GM19043 (cell line): ENCODE data around the gene NEK6.
A peak's percentile ranks its signal among the peaks of the same experiment; 100 is the strongest.

Experiments
- ATAC-seq: cut with Tn5 transposase; IDR thresholded peaks from one replicate; pipeline ENCODE4 v1.9.1; 2021; ENCODE audit warnings: low read depth; ENCODE audit not compliant: unreplicated experiment

NEK6 gene

DNA sequence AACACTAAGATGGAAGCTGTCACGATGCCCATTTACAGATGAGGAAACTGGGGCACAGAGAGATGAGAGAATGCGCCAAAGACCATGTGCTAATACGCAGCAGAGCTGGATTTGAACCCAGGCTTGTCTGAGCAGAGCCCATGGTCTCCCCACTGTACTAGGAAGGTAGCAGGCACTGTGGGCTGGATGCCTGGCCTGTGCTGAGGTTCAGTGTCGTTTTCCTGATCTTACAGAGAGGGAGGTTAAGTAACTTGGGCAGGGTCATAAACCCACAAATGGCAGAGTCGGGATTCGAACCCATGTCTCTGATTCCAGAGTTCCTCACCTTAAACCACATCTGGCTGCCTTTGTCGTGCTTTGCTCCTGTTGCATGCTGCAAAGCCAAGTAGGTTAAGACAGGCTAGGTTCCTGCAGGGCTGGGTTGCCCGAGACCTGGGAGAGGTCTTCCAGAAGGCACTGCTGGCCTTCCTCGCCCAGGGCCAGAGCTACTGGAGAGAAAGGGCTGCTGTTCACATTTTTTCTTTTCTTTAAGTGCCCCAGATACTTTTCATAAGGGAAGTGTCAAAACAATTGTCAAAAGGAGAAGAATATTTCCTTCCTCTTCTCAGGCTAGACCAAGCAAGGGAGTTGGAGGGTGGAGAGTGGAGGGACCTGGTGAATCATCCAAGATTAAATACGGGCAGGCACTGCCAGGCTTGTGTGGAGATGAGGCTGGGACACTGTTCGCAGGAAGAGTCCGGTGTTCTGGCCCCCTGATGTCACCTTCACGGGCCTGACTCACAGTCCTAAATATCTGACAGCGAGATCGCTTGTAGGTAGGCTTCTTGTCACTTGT lies 3.2 kb downstream of the NEK6 start:
- no peak for ATAC-seq

GRCh38 chr9:124261736-124262648 lies 4.2 kb downstream of the NEK6 start:
- no peak for ATAC-seq

DNA sequence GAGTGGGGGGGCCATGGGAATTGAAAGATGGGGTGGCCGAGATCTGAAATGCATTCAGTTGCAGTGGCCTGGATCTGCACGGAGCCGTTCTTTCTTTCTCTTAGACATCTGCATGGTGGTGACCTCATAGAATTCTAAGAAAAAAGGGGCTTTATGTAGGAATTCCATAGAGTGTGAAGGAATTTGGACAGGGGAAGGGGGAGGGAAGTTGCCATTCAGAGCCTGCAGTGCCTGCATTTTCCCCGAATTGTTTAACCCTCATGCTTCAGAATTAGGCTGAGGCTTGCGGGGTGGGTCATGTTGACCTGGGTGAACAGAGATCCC lies 4.9 kb downstream of the NEK6 start:
- ATAC-seq = no peak

DNA sequence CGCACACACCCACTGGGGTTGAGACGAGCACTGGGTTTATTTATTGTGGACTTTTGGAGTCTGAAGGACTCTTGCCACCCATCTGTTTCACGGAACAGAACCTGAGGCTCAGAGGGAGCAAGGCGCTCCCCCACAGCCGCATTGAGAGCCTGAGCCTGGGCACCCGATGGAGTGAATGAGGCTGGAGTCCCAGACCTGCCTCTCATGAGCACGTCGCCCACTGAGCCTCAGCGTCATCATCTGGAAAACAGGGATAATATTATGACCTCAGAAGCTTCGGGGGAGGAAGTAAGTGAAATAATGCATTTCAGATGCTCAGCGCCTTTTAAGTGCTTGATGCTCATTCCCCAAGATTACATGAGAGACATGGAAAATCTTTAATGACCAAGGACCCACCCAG lies 5.5 kb downstream of the NEK6 start:
- no peak for ATAC-seq

DNA sequence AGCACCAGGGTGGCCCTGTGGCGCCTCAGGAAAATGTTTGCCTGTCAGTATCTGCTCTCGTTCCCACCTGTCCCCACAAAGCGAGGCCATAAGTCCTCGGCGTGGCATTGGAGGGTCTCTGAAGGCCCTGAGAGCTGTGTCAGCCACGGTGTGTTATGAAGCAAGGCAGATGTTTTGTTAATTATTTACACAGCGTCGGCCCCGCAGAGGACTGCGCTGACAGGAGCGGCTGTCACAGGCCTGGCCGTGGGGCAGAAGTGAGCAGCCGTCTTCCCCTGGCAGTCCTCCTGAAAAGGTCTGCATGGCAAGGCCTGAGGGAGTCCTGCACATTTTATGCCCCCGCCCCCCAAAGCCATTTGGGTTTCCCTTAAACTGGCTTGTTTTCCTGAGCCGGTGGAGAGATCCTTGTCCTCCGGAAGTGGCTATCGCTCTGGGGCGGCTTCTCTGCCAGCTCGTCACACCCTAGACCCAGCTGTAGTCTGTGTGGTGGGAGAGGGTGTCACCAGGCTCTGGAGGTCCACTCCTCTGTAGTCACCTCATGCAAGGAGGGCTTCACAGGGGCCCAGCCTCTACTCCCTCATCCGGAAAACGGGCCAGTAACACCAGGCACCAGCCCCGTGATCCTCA lies 6.2 kb downstream of the NEK6 start:
- ATAC-seq = no peak

DNA sequence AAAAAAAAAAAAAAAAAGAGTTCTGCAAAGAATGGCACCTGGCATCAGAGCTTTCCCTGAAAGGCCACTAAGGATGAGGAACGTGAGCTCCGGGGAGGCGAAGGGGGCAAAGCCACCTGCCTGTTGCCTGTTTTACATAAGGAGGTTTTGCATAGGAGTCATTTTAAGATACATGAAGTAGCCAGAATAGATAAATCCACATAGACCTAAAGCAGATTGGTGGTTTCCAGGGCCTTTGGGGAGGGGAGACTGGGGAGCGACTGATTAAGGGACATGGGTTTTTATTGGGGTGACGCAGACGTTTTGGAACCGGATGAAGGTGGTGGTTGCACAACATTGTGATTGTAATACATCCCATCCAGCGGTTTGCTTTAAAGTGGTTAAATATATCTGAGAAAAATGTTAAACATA lies 7.1 kb downstream of the NEK6 start:
- peak; percentile 56 for ATAC-seq

DNA sequence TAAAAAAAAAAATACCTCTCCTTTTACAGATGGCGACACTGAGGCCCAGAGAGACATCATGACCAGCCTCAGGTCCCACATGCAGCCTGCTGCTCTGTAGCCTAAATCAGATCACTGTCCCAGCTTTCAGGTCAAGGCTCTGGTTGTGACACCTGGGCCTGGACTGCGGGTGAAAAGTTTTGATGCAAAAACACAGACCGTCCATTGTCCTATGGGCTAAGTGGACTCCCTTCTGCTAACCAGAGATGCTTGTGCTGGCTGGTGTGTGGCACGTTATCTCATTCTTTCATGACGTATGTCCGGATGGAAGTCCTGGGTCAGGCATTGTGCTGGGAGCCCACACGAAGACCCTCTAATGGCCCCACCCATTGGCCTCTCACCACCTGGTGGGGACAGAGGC lies 7.8 kb downstream of the NEK6 start:
- no peak for ATAC-seq

DNA sequence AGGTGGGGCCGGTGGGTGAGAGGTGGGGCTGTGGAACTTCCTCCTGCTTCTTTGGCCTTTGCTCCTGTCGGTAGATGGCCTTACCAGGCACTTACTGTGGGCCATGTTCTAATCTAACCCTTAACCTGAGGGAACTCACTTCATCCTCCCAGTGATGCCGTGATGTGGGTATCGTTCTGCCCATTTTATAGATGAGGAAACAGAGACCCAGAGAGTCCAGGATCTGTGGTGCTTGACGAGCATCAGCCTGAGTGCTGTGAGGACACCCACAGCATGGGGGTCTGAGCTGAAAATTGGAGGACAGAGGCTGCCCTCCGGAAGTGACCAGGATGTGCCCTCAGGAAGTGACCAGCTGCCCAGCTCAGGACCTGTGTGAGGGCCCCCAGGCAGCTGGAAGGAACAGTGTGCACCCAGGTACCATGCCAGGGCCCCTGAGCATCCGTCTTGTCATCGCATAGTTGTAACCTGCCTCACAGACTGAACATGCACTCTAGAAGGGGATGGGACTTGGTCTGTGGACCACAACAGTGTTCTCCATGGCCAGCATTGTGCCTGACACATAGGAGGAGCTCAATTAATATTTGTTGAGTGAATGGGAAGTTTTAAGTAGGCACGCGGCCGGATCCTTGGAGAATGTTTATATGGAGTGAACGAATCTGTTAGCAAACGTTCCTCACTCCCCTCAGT lies 8.5 kb downstream of the NEK6 start:
- ATAC-seq = no peak

- ATAC-seq = no peak
Measured at GRCh38 chr9:124266826-124267201, 9.1 kb downstream of the NEK6 start.

DNA sequence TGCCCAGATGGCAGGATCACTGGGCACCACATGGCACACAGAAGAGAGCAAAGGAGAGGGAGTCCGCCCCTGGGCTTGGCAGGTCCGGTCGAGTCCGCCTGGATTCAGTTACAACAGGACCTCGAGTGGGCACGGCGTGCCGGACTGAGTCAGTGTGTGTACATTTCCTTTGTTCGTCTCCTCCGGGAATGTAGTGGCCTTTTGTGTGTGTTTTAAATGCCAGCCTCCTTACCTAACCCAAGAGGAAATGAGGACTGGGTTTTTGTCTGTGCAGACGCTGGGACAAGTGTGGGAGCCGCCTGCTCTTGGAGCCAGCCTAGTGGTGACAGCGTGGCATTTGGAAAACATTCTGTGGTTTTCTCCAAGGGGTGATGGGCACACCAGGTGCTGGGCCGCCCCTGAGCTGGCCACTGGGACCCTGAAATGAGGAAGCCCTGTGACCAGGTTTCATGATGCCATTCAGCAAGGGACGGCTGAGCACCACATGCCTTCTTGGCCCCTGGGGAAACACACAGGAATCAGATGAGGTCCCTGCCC lies 9.6 kb downstream of the NEK6 start:
- ATAC-seq = no peak

DNA sequence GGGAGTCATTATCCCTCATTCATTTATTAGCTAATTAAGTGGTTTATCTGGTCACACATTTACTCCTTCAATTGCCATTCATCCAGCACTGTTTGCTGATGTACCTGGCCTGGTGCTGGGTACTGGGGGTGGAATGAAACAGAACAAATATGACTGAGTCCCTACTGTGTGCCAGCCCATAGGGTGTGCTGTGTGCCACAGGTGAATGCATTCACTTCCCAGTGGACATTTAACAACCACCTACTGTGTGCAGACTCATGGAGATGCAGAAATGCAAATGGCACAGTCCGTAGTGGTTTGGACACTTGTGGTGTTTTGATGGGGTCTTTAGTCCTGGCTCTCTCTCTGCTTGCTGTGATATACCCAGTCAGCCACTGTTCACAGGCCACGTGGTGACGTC lies 10.5 kb downstream of the NEK6 start:
- ATAC-seq = no peak

- no peak for ATAC-seq
Measured at GRCh38 chr9:124268661-124269060, 10.9 kb downstream of the NEK6 start.

DNA sequence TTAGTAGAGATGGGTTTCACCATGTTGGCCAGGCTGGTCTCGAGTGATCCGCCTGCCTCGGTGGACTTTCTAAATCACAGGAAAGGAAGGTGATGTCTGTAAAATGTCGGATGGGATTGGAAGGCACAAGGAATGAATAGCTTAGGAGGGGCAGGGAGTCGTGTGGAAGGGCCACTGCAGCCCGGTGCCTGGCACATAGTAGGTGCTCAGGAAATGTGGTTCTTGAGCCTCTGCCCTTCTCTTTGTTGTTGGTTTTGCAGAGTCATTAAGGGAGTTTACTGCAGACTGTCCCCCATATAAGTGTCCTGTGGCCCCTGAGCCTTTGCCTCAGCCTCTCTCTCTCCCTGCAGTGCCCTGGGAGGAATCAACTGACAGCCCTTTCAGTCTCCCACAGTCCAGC lies 11.8 kb downstream of the NEK6 start:
- no peak for ATAC-seq

DNA sequence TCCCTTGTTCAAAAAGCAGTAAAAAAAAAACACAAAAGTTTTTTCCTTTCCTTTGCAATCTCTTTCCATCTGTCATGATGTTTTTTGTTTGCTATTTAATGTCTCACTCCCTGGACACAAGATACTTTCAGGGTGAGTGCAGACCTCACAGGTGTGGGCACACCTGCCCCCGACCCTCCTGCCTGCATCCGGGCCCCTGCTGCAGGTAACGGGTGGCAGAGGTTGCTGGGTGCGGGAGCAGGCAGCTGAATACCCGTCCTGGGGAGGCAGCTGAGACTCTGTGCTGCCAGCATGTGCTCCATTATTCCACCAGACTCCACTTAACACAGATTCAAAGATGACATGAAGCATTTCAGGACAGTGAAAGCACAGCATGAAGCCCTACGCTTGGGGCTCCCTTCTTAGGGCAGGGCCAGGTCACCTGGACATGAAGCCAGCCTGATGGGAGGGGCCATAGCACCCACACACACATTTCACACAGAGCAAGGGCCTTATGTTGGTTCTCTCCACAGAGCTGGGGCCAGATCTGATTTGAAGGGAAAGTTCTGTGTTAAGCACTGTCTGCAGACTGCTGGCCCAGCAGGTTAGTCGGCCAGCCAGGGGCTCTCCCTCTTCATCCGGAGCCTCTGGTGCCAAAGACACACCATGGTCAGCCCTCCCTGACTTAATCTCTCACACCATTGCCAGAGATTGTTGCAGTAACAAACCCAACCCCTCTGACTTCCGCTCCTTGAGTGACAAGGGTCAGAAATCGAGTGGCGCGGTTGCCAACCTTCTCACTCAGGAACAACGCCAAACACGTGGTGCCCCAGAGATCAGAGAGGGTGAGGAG lies 13.0 kb downstream of the NEK6 start:
- no peak for ATAC-seq

- ATAC-seq = no peak
Measured at GRCh38 chr9:124271660-124272059, 13.9 kb downstream of the NEK6 start.

GRCh38 chr9:124272118-124272517 lies 14.4 kb downstream of the NEK6 start:
- no peak for ATAC-seq

DNA sequence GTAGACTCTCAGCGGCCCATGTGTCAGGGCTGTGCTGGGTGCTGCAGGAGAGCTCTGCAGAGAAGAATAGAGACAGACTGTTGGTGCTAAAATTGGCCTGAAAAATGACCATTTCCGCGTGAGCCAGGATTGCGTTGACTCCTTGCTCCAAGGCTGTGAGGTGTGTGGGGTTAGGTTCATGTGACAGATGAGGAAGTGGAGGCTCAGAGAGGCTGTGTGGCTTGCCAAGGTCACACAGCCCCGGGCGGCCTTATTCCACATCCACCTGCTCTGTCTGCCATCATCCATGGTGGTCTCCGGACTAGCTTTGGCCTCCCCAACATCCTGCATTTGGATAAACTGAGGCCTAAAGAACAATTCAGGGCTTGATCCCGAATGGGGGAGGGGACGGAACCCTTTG lies 15.2 kb downstream of the NEK6 start:
- no peak for ATAC-seq

DNA sequence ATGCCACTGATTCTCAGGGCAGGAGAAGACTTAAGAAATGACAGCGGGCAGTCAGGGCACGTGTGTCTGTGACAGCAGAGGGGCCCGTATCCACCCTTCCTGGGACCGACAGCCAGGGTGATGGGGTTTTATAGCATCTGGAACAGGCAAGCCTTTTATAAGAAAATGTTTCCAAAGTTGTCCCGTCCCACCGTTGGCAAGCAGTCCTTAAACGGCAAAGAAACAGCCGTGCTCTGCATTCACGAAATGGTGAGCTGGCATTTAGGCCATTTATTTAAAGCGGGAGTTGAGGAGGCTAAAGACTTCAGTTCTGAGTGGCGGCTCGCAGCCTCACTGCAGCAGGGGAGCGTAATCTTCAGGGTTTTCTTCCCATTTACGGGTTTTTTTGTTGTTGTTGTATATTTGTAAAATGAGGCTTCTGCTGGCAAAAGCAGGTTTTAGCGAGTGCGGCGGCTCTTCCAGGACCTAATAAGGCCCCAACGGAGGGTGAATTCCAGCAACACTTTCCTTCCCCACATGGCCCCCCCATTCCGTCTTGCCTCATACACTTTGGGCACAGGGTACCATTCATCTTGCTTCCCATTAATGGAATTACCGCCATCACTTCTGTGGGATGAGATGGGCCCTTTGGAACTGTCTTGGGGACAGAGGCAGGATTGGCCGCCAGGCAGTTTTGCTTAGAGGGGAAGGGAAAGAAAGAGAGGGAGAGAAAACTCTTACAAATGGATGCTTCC lies 15.8 kb downstream of the NEK6 start:
- ATAC-seq = no peak

GRCh38 chr9:124274226-124274625 lies 16.5 kb downstream of the NEK6 start:
- ATAC-seq = no peak
